Thyroid gland (tissue), 4 donors: ENCODE results near the gene ARGLU1.

Experiments used
- CTCF ChIP-seq, 6 experiments: fragments of 200-600 bp in 3 of 6; fragments of 450-650 bp in 3 of 6; sonication (generic) in 3 of 6; IDR thresholded peaks; one replicate each; pipeline ENCODE4 v1.5.1; 2016 to 2019; ENCODE audit warnings: antibody characterized with exemption in 6 of 6, mild to moderate bottlenecking in 2 of 6, inconsistent platforms in 1 of 6, moderate library complexity in 1 of 6
- POLR2A ChIP-seq, 2 donors: fragments of 450-650 bp; IDR thresholded peaks; one replicate each; pipeline ENCODE4 v1.6.1; 2017; ENCODE audit warnings: antibody characterized with exemption in 2 of 2, mild to moderate bottlenecking in 2 of 2, moderate library complexity in 1 of 2

DNA sequence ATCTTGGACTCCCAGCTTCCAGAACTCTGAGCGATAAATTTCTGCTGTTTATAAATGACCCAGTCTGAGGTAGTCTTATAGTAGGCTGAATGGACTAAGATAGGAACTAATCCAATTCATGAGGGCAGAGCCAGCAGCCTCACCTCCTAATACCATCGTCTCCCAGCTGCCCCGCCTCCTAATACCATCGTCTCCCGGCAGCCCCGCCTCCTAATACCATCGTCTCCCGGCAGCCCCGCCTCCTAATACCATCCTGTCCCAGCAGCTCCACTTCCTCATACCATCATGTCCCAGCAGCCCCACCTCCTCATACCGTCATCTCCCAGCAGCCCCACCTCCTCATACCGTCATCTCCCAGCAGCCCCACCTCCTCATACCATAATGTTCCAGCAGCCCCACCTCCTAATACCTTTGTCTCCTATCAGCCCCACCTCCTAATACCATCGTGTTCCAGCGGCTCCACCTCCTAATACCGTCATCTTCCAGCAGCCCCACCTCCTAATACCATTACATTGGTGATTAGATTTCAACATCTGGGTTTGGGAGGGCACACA is 2.4 kb upstream of the ARGLU1 start:
- no peak for TF ChIP-seq CTCF (IDR thresholded peaks at IDR 0.05)
- no peak for TF ChIP-seq POLR2A (IDR thresholded peaks at IDR 0.05)
